Vagina (tissue), 2 donors: Measurements from ENCODE around the gene NR1H4. TPM values are rescaled to one million over a fixed set of nuclear protein-coding genes. Genes with fewer than 3 reads are reported as not detected.

Experiments used
- DNase-seq, 2 donors: peaks; one replicate each; pipeline ENCODE4 v3.0.0-alpha.2; 2017; ENCODE audit errors: extremely low spot score in 2 of 2
- H3K27ac ChIP-seq: fragments of 200-600 bp; sonication (generic); one replicate; pipeline ENCODE4 v1.5.1; 2019
- H3K27me3 ChIP-seq: fragments of 200-600 bp; sonication (generic); one replicate; pipeline ENCODE4 v1.5.1; 2019
- H3K36me3 ChIP-seq, 2 donors: fragments of 200-600 bp; sonication (generic); one replicate each; pipeline ENCODE4 v1.5.1; 2017 to 2019
- H3K4me1 ChIP-seq: fragments of 200-600 bp; sonication (generic); one replicate; pipeline ENCODE4 v1.5.1; 2019
- H3K4me3 ChIP-seq, 2 donors: fragments of 200-600 bp; sonication (generic); 1 replicate in 1 of 2; 2 replicates in 1 of 2; pipeline ENCODE4 v1.5.1; 2016 to 2019
- H3K9me3 ChIP-seq: fragments of 200-600 bp; sonication (generic); one replicate; pipeline ENCODE4 v1.5.1; 2019
- POLR2A ChIP-seq, 2 donors: fragments of 450-650 bp; IDR thresholded peaks; one replicate each; pipeline ENCODE4 v1.6.1; 2017; ENCODE audit warnings: antibody characterized with exemption in 2 of 2, mild to moderate bottlenecking in 2 of 2, moderate library complexity in 2 of 2
- POLR2AphosphoS5 ChIP-seq, 2 donors: sonication (generic); formaldehyde crosslinking; IDR thresholded peaks; one replicate each; pipeline ENCODE4 v1.9.0; 2017; ENCODE audit warnings: antibody characterized with exemption in 2 of 2, mild to moderate bottlenecking in 2 of 2, low read depth in 1 of 2; ENCODE audit not compliant: insufficient read depth in 1 of 2
- intact Hi-C: fragments of 100-400 bp; cut with DNase I; formaldehyde crosslinking; loops from one replicate; pipeline ENCODE4 v1.15.1; 2023
- total RNA-seq: library from RNA; depleted of rRNA; stranded (reverse); fragments of >200 nt; gene quantifications from one replicate; pipeline ENCODE4 v1.2.3, GENCODE V29; 2016
- TF ChIP-seq, protein P1 (sequence below), 3 experiments: fragments of 450-650 bp in 2 of 3; fragments of 200-600 bp in 1 of 3; sonication (generic) in 1 of 3; IDR thresholded peaks; one replicate each; pipeline ENCODE4 v1.5.1; 2017 to 2019; ENCODE audit warnings: antibody characterized with exemption in 3 of 3, mild to moderate bottlenecking in 2 of 3, moderate library complexity in 2 of 3

The NR1H4 gene
- total RNA-seq, 1 donor from 2014 or later: not detected

GRCh38 chr12:100464529-100464928, 9.1 kb upstream of the NR1H4 start:
- intact Hi-C loops: no loop called here
- DNase-seq: no peak
- Histone ChIP-seq H3K27me3 (no peaks in the 10 kb centered on the region), H3K4me3 (no peak overlapping the region), H3K36me3 (no peaks in the 10 kb centered on the region), H3K27ac (no peak overlapping the region), H3K9me3 (no peaks in the 10 kb centered on the region), H3K4me1 (no peaks in the 10 kb centered on the region)
- TF ChIP-seq, protein P1, sequence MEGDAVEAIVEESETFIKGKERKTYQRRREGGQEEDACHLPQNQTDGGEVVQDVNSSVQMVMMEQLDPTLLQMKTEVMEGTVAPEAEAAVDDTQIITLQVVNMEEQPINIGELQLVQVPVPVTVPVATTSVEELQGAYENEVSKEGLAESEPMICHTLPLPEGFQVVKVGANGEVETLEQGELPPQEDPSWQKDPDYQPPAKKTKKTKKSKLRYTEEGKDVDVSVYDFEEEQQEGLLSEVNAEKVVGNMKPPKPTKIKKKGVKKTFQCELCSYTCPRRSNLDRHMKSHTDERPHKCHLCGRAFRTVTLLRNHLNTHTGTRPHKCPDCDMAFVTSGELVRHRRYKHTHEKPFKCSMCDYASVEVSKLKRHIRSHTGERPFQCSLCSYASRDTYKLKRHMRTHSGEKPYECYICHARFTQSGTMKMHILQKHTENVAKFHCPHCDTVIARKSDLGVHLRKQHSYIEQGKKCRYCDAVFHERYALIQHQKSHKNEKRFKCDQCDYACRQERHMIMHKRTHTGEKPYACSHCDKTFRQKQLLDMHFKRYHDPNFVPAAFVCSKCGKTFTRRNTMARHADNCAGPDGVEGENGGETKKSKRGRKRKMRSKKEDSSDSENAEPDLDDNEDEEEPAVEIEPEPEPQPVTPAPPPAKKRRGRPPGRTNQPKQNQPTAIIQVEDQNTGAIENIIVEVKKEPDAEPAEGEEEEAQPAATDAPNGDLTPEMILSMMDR (IDR thresholded peaks at IDR 0.05): no peak
- TF ChIP-seq POLR2AphosphoS5 (IDR thresholded peaks at IDR 0.05; ENCODE audit: insufficient read depth in 1 of 2, low read depth in 1 of 2) (no peak), POLR2A (IDR thresholded peaks at IDR 0.05) (no peak)

DNA sequence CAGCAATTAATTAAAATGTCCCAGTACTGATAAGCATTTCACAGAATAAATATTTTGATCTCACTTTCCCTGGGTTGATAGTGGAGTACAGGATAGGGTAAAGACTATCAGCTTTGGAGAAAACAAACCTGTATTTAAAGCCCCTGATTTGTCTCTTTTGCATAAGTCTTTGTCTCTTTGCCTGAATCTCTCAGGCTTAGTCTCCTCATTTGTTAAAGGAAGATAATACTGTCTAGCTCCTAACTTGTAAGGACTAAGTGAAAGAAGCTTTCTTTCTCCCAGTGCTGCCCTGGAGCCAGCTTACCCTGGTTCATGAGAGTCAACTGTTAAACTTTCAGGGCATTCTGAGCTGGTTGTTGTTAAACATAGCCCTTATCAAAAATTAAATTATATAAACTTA, 5.5 kb upstream of the NR1H4 start:
- no peaks in the 10 kb centered on the region for H3K27me3 ChIP-seq
- H3K4me3 ChIP-seq: no peak overlapping the region
- no peak for DNase-seq
- H3K9me3 ChIP-seq: no peaks in the 10 kb centered on the region
- no peaks in the 10 kb centered on the region for H3K4me1 ChIP-seq
- H3K27ac ChIP-seq: no peak overlapping the region
- H3K36me3 ChIP-seq: no peaks in the 10 kb centered on the region
- TF ChIP-seq, protein P1 (IDR thresholded peaks at IDR 0.05): no peak
- no peak for TF ChIP-seq POLR2AphosphoS5 (IDR thresholded peaks at IDR 0.05; ENCODE audit: insufficient read depth in 1 of 2, low read depth in 1 of 2)
- TF ChIP-seq POLR2A (IDR thresholded peaks at IDR 0.05): no peak
- intact Hi-C loops: no loop called here

- DNase-seq: no peak
- no peaks in the 10 kb centered on the region for H3K36me3 ChIP-seq
- no peaks in the 10 kb centered on the region for H3K9me3 ChIP-seq
- no peak overlapping the region for H3K4me3 ChIP-seq
- intact Hi-C loops: no loop called here
- no peaks in the 10 kb centered on the region for H3K4me1 ChIP-seq
- no peaks in the 10 kb centered on the region for H3K27me3 ChIP-seq
- TF ChIP-seq, protein P1 (IDR thresholded peaks at IDR 0.05): no peak
- TF ChIP-seq POLR2AphosphoS5 (IDR thresholded peaks at IDR 0.05; ENCODE audit: insufficient read depth in 1 of 2, low read depth in 1 of 2): no peak
- no peak for TF ChIP-seq POLR2A (IDR thresholded peaks at IDR 0.05)
- H3K27ac ChIP-seq: no peak overlapping the region
Observed at GRCh38 chr12:100472325-100472724, 1.3 kb upstream of the NR1H4 start.

GRCh38 chr12:100473050-100473715, 483 bp upstream of the NR1H4 start:
- no peaks in the 10 kb centered on the region for H3K4me1 ChIP-seq
- TF ChIP-seq POLR2AphosphoS5 (IDR thresholded peaks at IDR 0.05; ENCODE audit: insufficient read depth in 1 of 2, low read depth in 1 of 2): no peak
- TF ChIP-seq, protein P1 (IDR thresholded peaks at IDR 0.05): no peak
- TF ChIP-seq POLR2A (IDR thresholded peaks at IDR 0.05): no peak
- H3K4me3 ChIP-seq: no peak overlapping the region
- intact Hi-C loops: no loop called here
- no peaks in the 10 kb centered on the region for H3K27me3 ChIP-seq
- H3K9me3 ChIP-seq: no peaks in the 10 kb centered on the region
- no peak for DNase-seq
- no peaks in the 10 kb centered on the region for H3K36me3 ChIP-seq
- H3K27ac ChIP-seq: no peak overlapping the region

DNA sequence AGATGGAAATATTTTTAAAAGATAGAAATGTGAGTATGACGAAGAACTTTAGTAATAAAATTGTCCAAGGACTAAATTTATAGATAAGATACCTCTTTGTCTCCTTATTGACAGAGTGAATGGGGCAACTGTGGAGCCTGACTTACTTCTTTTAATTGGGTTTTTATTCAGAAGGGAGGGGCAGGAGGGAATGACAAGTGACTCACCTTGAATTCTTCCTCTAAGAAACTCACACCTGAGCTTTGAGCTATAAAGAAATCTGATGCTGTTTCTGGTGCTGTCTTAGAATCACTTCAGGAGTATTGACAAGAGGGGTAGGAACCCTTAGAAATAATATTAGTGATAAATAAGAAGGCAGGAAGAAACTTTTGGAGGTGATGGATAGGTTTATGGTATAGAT, 951 bp downstream of the NR1H4 start:
- DNase-seq: no peak
- TF ChIP-seq, protein P1 (IDR thresholded peaks at IDR 0.05): no peak
- TF ChIP-seq POLR2A (IDR thresholded peaks at IDR 0.05): no peak
- no peak for TF ChIP-seq POLR2AphosphoS5 (IDR thresholded peaks at IDR 0.05; ENCODE audit: insufficient read depth in 1 of 2, low read depth in 1 of 2)
- Histone ChIP-seq H3K36me3 (no peaks in the 10 kb centered on the region), H3K4me1 (no peaks in the 10 kb centered on the region), H3K9me3 (no peaks in the 10 kb centered on the region), H3K4me3 (no peak overlapping the region), H3K27me3 (no peaks in the 10 kb centered on the region), H3K27ac (no peak overlapping the region)
- intact Hi-C loops: no loop called here
